NCI-H226 (cell line): ENCODE data around the gene HSPA1L.
A peak's percentile ranks its signal among the peaks of the same experiment; 100 is the strongest.
"Not testable (repeated sequence)": the region's sequence is repeated elsewhere in the genome, so short reads cannot be mapped to it uniquely, and the experiment has no call there.

Experiments used
- DNase-seq: peaks from one replicate; pipeline ENCODE4 v3.0.0-alpha.2; 2015

The HSPA1L gene

GRCh38 chr6:31836474-31837368 lies 21.6 kb upstream of the HSPA1L start:
- DNase-seq: no peak

- DNase-seq: no peak
Measured at GRCh38 chr6:31836047-31836473, 21.0 kb upstream of the HSPA1L start.

- DNase-seq: peak; percentile 79
Measured at GRCh38 chr6:31834367-31835250, 19.5 kb upstream of the HSPA1L start.

- no peak for DNase-seq
Measured at GRCh38 chr6:31831350-31832215, 16.5 kb upstream of the HSPA1L start.

DNA sequence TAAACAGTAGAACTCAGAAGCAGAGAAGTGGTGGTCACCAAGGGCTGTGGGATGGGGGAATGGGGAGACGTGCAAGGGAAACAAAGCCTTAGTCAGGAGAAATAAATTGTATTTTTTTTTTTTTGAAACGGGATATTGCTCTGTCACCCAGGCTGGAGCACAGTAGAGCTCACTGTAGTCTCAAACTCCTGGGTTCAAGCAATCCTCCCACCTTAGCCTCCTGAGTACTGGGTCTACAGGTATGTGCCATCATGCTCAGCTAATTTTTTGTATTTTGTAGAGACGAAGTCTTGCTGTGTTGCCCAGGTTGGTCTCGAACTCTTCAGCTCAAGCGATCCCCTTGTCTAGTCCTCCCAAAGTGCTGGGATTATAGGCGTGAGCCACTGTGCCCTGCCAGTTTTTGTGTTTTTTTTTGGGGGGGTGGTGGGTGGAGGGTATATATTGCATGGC lies 15.8 kb upstream of the HSPA1L start:
- no peak for DNase-seq

DNA sequence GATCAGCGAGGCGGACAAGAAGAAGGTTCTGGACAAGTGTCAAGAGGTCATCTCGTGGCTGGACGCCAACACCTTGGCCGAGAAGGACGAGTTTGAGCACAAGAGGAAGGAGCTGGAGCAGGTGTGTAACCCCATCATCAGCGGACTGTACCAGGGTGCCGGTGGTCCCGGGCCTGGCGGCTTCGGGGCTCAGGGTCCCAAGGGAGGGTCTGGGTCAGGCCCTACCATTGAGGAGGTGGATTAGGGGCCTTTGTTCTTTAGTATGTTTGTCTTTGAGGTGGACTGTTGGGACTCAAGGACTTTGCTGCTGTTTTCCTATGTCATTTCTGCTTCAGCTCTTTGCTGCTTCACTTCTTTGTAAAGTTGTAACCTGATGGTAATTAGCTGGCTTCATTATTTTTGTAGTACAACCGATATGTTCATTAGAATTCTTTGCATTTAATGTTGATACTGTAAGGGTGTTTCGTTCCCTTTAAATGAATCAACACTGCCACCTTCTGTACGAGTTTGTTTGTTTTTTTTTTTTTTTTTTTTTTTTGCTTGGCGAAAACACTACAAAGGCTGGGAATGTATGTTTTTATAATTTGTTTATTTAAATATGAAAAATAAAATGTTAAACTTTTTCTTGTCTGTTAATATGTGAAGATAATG lies 14.7 kb upstream of the HSPA1L start:
- no peak for DNase-seq

DNA sequence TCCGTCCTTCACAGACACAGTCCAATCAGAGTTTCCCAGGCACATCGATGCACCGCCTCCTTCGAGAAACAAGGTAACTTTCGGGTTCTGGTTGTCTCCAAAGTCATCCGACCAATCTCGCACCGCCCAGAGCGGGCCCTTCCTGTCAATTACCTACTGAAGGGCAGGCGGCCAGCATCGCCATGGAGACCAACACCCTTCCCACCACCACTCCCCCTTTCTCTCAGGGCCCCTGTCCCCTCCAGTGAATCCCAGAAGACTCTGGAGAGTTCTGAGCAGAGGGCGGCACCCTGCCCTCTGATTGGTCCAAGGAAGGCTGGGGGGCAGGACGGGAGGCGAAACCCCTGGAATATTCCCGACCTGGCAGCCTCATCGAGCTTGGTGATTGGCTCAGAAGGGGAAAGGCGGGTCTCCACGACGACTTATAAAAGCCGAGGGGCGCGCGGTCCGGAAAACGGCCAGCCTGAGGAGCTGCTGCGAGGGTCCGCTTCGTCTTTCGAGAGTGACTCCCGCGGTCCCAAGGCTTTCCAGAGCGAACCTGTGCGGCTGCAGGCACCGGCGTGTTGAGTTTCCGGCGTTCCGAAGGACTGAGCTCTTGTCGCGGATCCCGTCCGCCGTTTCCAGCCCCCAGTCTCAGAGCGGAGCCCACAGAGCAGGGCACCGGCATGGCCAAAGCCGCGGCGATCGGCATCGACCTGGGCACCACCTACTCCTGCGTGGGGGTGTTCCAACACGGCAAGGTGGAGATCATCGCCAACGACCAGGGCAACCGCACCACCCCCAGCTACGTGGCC lies 12.4 kb upstream of the HSPA1L start, which contains the start of gene HSPA1B:
Gene HSPA1B, plus strand, starts transcription at position 453 of the 794 bp plus-strand sequence. Its CDS starts 213 bp downstream, at position 666.
- peak; percentile 100 for DNase-seq

DNA sequence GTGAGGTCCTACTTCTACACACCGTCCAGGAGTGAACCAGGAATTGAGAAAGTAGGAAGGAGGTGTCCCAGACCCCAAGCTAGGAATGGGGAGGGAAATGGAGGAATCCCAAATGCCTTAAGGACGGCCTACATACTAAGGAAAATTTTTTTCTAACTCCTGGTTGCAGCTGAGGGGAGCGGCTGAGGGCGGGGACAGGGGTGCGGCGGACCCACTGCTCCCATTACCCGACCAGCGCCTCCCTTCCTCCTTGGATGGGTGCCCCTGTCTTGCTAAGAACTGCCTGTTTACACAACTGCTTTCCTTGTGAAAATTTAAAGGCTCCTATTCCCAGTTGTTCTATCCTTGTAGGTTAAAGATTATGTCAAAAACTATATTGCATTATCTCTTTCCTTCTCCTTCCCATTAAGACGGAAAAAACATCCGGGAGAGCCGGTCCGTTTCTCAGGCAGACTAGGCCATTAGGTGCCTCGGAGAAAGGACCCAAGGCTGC lies 11.8 kb upstream of the HSPA1L start:
- peak; percentile 83 for DNase-seq

GRCh38 chr6:31825553-31825952 lies 10.5 kb upstream of the HSPA1L start:
- DNase-seq: no peak

GRCh38 chr6:31823592-31824196 lies 8.6 kb upstream of the HSPA1L start:
- not testable (repeated sequence) for DNase-seq

GRCh38 chr6:31822036-31822821 lies 7.1 kb upstream of the HSPA1L start:
- peak; percentile 61 for DNase-seq

DNA sequence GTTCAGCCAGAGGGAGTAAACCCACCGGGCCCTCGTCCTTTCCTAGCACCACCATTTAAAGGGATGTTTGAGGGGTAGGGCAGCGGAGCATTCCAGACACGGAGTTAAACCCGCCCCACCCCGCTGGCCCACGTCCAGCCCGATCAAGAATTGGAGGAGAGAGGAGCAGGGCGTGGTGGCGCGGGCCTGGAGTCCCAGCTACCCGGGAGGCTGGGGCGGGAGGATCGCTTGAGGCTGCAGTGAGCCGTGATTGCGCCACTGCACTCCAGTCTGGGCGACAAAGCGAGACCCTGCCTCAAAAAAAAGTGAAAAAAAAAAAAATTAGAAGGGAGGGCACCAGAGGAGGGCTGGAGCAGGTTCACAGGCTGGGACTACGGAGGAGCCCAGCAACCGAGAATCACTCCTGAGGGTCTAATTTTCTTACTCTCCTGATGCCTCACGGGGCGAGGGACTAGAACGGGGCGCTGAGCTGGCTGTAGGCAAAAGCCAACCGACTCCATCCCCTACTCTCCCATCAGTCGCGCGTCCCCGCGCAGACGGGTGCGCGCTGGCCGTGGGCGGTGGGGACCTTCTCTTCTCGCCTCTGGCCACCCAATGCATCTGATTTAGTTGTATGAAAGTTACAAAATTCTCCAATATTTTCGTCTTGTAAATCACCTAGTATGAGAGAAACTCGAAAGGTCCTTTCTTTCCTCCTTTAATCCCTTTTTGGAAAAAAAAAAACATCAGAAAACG lies 6.4 kb upstream of the HSPA1L start:
- DNase-seq: peak; percentile 36

DNA sequence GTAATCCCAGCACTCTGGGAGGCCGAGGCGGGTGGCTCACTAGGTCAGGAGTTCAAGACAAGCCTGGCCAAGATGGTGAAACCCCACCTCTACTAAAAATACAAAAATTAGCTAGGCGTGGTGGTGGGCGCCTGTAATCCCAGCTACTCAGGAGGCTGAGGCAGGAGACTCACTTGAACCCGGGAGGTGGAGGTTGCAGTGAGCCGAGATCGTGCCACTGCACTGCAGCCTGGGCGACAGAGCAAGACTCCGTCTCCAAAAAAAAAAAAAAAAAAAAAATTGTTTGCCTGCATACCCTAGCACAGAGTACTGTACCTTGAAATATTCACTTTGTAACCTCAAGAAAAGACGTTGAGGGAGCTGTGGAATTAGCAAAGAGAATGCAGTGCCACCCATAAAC lies 5.3 kb upstream of the HSPA1L start:
- DNase-seq: not testable (repeated sequence)

- DNase-seq: no peak
Measured at GRCh38 chr6:31819871-31820299, 4.8 kb upstream of the HSPA1L start.

DNA sequence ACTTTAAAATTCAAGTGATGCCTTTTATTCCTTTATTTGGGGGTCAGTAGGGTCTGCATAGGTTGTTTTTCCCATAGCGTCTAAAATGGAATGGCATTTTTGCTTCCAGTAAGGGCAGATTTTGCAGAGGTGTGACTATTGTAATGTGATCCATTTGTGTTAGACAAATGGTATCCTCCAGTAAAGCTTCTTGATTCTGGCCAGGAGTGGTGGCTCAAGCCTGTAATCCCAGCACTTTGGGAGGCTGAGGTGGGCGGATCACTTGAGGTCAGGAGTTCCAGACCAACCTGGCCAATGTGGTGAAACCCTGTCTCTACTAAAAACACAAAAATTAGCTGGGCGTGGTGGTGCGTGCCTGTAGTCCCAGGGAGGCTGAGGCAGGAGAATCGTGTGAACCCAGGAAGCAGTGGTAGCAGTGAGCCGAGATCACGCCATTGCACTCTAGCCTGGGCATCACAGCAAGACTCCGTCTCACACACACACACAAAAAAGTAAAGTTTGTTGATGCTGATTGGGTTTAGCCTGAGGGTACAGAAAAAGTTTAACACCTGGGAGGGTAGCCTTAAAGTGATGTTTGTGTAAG lies 2.9 kb upstream of the HSPA1L start:
- DNase-seq: not testable (repeated sequence)

DNA sequence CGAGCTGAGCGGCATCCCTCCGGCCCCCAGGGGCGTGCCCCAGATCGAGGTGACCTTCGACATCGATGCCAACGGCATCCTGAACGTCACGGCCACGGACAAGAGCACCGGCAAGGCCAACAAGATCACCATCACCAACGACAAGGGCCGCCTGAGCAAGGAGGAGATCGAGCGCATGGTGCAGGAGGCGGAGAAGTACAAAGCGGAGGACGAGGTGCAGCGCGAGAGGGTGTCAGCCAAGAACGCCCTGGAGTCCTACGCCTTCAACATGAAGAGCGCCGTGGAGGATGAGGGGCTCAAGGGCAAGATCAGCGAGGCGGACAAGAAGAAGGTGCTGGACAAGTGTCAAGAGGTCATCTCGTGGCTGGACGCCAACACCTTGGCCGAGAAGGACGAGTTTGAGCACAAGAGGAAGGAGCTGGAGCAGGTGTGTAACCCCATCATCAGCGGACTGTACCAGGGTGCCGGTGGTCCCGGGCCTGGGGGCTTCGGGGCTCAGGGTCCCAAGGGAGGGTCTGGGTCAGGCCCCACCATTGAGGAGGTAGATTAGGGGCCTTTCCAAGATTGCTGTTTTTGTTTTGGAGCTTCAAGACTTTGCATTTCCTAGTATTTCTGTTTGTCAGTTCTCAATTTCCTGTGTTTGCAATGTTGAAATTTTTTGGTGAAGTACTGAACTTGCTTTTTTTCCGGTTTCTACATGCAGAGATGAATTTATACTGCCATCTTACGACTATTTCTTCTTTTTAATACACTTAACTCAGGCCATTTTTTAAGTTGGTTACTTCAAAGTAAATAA lies 2.2 kb upstream of the HSPA1L start:
- not testable (repeated sequence) for DNase-seq

DNA sequence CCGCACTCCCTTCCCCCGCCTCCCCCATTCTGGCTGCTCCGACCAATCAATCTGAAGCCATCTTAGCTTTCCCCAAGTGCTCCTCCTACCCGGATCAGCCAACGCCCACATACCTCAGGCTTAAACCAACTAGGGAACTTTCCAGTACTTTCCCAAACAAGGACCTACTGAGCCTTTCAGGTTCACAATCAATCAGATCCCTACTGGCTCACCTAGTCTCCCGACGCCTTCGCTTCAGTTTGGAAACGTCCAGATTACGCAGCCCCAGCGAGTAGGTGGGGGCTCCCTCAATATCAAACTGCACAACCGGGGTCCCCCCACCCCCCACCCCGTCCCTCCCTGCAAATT lies 432 bp downstream of the HSPA1L start:
- DNase-seq: peak; percentile 96

DNA sequence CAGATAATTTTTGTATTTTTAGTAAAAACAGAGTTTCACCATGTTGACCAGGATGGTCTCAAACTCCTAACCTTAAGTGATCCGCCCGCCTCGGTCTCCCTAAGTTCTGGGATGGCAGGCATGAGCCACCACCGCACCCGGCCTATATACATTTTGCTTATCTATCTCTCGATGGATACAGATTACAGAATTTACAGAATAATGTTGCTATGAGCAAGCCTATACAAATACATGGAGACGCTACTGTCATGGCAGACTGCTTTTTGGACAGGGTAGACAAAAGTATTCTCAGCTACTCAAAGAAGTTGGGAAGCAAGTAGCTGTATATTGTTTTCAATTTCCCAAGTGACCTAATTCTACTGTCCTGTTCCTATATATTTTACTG lies 1.6 kb downstream of the HSPA1L start:
- no peak for DNase-seq
